Inflammatory macrophage treated with lipopolysaccharide for 1 hour (primary cell): ENCODE data around the gene NGDN.

Experiments used
- DNase-seq, 2 donors: peaks; one replicate each; pipeline ENCODE4 v3.0.0-alpha.2; 2020 to 2022

Gene NGDN

GRCh38 chr14:23523229-23524016 lies 53.9 kb downstream of the NGDN start:
- no peak for DNase-seq

GRCh38 chr14:23524954-23525353 lies 55.5 kb downstream of the NGDN start:
- no peak for DNase-seq

- DNase-seq, result no peak
Measured at GRCh38 chr14:23525611-23526010, 56.1 kb downstream of the NGDN start.
